HG03025 (cell line): ENCODE results near the gene ROBO4.

Experiments used
- ATAC-seq: cut with Tn5 transposase; IDR thresholded peaks from one replicate; pipeline ENCODE4 v1.9.1; 2021; ENCODE audit warnings: mild to moderate bottlenecking, moderate library complexity; ENCODE audit not compliant: unreplicated experiment, low FRiP score

Gene ROBO4

DNA sequence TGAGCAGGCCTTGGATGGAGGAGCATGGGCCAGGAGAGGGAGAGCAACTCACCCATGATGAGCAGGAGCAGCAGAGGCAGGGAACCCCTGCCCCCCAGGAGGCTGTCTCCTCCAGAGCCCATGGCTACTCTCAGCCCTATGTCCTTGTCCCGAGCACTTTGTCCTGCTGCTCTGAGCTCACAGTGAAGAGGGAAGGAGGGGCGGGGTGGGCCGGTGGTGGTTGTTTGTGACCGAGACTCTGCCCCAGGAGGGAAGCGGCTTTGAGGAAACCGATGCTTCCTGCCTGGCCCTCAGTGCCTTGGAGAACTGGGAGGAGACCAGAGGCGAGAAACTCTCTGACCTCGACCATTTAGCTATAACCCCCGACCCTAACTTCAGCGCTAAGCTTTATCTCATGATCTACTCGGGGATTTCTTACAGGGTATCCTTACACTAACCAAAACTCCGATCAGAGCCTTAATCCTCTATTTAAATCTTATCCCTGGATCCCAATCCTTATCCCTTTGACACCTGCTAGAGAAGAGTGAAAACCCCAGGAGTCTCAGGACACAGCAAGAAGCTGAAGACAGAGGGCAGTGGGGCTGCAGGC is at the start of gene ROBO4:
TSS of gene ROBO4 (minus strand) at position 192 of the 589 bp plus-strand sequence. CDS start at position 122, 70 bp downstream.
- ATAC-seq = no peak

DNA sequence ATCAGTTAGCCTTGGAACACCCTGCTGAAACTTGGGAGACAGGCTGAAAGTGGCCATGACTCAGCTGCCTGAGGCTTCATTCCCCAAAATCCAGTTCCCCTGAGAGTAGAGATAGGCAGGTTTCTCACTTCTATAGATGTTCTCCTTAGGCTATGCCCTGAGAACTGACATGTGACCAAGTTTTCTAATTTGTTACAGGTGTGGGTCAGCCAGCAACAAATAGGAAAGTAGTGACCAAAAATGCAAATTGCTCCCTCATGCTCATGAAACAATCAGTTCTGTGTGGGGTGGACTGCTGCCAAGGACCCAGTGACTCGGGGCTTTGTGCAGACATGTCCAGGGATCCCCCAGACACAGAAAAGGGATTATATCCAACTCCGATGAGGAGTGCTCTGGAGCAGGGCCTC is 49.1 kb upstream of the ROBO4 start:
- ATAC-seq = no peak

DNA sequence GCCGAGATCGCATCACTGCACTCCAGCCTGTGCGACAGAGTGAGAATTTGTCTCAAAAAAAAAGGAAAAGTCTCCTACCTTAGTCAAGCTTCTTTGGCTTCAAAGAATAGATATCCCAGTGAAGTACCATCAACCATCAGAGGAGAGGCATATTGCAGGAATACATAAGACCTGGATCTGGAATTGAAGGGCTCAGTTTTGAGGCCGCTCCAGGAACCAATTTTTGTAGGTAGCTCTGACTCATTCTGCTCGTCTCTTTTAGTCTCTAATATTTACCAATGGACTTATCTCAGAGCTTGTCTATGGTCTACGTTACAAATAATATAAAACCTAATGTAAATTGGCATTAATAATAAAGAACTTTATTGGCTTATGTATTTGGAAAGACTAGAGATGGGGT is 48.2 kb upstream of the ROBO4 start:
- ATAC-seq = no peak

DNA sequence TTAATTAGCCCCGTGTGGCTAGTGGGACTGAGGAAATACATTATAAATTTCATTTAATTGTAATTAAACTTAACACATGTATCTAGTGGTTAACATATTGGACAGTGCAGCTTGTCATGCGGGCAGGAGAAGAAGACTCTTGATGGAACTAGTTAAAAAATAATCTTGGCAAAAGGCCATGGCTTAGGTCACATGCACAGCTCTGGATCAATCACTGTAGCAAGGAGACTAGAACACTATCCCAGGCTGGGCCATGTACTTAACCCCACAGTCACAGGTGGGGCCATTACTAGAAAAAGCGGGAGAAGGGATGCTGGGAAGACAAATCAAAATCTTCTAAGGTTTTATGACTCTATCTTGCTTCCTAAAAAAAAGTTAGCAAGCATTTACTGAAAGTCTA is 46.9 kb upstream of the ROBO4 start:
- no peak for ATAC-seq

DNA sequence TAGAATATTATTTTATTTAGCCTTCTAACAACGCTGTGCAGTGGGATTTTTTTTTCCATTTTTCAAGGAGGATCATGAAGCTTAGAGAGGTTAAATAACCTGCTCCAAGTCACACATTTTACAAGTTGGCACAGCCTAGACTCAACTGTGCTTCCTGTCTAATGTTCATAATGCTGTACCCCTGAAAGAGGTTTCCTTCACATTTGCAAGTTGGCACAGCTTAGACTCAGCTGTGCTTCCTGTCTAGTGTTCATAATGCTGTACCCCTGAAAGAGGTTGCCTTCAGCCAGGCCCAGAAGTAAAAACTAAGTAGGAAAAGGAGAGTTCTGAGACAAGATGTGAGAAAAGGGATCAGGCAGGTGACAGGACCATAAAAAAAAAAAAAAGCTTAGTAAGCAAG is 46.1 kb upstream of the ROBO4 start:
- ATAC-seq = no peak

DNA sequence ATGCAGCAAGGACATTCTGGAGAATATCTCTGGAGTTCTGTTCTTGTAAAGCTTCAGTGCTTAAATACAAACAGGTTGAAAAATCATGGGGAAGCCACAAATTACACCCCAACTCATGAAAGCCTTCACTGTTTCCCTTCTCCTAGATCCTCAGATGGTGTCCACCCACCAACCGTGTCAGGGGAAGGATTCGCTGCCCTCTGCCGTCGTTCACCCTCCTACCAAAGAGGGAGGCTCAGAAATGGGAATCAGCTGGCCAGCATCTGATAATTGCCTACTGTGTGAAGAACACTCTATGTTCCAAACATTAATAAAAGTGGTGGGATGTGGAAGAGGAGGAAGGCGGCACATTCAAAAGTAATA is 45.6 kb upstream of the ROBO4 start:
- ATAC-seq = no peak

DNA sequence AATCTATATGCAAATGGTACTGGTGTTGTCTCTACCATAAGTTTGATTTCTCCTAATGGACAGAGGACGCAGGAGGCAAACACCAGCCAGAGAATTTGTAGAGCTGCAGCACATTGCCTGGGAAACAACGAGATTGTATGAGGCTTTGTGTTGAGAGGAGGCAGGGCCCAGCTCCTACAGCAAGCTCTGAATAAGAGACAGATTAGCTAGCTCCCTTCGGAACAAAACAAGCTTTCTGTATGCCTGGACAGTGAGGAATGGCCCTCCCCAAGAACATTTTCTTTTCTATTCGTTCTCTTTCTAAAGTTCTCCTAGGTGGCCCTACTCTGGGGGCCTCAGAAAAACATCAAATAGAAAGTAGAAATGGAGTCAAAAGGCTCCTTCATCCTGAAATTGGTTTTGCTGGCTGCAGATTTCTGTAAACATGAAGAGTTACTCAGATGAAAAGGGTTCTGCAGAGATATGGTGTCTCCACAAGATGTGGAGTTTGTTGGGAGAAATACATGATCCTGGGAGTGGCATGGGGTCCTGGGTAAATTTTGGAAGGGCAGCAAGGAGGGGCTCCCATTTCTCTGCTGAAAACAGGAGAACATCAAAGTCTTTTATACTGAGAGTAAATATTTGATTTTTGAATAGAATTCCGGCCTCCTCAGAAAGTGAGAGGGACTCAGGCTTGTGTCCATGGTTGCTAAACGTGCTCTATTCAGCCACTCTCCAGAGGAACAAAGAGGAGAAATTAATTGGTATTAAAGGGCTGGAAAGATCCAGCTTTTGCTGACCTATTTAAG is 45.0 kb upstream of the ROBO4 start:
- no peak for ATAC-seq

DNA sequence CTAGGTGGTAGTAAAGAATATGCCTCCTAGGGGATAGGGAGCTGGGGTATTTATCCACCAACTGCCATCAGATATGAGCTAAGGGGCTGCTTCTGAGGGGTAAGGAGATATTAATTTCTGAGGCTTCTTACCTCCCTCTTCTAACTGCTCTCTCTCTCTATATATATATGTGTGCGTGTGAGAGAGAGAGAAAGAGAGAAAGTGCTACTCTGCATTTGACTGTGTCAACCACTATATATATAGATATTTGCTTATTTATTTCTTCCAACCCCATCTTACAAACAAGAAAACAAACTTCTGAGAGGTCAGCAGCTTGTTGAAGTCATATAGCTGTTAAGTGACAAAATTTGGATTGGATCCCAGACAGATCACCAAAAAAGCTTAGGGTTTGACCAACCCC is 44.0 kb upstream of the ROBO4 start:
- ATAC-seq = no peak

DNA sequence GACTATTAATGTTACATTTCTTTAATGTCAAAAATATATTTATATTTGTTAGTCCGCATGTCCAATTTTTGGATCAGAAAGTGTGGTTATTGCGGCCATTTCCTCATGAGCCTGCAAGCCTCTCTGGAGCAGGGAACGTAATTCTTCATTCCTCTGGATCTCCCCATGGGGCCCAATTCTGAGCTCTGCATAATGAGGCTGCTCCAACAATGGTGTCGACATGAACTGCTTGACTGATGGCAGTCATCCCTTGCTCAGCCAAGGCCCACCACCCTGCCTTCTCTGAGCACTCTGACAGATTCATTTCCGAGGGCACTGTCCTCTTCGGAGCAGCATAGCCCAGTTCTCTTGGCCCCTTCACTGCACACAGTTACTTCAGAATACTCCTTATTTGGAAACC is 41.3 kb upstream of the ROBO4 start:
- ATAC-seq = no peak

DNA sequence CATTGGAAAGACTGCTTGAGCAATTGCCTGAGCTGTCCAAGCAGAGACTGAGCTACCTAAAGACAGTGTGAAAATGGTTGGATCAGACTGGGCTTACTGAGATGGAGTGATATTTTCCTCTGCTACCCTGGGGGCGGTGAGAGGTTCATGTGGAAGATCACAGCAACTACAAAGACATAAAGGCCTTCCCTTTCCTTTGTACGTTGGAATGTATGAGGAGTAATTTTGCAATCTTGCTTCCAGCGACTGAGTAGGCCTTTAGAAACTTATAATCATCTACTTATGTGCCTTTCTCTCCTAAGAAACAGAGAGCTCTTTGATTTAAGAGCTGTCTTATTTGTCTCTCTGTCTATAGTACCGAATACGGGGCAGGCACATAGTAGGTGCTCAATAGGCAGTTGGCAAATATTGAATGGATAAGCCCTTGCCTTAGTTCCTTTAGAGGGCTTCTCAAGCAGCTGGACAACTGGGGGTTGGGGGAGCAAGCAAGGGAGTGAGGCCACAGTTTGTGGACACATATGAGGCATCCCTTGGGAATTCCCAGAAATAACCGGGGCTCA is 40.6 kb upstream of the ROBO4 start:
- no peak for ATAC-seq

DNA sequence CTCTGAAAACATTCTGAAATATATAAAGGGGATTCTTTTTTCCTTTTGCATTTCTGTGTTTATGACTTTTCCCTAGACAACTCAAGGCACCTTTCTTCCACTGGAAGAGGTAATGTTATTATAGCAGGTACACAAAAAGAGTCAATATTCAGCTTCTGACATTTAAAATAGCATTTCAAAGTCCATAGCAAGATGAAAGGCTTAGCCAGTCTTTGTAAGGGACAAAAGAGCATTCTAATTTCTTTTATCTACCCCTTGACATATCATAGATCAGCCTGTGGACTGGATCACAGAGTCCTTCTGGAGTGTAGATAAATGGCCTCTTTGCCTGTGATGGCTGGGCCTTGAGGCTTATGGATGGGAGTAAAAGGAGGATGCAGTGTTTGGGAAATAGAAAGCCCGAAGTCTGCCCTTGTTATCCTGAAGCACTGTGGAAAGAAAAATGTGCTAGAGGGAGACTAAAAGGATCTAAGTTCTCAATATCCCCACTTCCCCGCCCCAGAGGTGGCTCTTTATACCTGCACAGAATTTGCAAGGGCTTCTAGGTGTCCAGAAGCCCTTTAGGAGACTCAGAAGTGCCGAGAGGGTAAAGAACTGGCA is 39.8 kb upstream of the ROBO4 start:
- ATAC-seq = no peak

DNA sequence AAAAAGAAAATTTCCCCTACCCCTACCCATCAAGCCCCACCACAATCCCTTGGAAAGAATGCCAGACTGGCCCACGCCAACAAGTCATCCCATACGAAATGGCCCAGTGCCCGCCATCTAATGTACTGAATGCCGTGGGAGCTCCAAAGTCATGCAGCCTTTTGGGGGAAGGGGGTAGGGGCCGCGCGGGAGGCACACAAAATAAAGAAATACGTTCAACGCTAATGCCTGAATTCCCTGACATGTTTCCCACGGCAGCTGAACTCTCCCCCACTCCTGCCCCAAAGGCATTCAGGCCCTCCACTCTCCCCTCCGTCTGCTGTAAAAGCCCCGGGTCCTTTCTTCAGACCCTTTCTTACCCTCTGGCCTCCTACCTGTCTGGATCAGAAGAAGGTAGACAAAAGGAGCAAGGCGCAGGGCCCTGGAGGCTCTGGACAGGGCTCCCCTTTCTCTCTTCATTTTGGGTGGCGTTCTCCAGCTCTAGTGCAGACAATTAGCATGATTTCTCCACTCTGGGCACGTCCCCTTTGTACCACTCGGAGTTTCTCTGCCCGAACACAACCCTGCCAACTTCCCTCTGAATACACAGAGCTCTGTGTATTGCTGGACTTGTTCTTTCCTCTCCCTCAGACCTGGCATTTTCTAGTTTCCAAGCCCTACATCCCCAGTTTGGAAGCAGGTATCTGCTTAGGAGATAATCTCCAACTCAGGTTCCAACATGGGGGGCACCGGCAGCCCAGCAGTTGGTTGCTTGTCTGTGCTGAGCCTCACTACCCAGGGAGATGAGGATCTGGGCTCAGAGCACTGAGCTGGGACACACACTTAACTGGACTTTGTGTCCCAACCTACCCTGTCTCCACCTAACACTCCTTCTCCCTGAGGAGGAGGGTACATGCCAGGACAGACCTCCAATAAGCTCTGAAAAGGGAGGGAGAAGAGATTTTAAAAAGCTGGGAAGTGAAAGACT is 38.2 kb upstream of the ROBO4 start, which contains the start of gene HEPACAM:
TSS of gene HEPACAM (minus strand) at position 500 of the 967 bp plus-strand sequence. CDS start at position 459, 41 bp downstream.
- ATAC-seq = no peak

DNA sequence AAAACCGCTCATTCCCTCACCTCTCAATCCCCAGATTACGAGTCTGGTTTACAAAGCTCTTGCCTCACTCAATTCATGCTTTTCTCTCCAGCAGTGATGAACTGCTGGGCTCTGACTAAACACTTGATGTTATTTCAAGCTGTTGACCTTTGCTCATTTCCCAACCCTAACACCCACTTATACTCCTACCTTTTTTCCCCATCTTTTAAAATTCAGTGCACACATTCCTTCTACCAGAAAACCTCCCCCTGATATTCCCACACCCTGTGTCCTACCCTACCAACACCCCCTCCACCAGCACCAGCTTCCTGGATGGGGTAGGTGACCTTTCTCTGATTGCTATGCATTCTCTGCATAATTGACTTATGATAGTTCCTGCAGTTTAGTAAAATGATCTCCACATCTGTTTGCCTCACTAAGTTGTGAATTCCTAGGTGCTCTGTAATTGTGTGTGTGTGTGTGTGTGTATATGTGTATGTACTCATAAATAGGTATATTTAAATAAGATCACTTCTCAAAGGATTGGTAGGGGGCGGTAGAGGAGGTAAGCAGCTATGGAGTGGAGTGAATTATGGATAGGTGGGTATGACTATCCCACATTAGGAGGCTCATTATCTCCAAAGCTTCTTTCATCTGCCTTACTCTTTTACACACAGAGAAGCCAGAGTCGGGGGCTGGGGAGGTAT is 37.3 kb upstream of the ROBO4 start:
- ATAC-seq = no peak

DNA sequence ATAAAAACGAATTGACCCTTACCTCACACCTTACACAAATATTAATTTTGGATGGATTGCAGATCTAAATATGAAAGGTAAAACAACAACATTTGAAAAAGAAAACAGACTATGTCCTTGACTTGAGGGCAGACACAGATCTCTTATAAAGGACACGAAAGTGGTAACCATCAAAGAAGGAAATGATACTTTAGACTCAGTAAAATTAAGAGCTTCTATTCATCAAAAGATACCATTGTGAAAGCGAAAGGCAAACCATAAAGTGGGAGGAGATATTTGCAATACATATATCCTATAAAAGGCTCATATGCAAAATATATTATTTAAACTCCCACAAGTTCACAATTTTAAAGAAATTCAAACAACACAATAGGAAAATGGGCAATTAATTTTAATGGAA is 33.1 kb upstream of the ROBO4 start:
- no peak for ATAC-seq

DNA sequence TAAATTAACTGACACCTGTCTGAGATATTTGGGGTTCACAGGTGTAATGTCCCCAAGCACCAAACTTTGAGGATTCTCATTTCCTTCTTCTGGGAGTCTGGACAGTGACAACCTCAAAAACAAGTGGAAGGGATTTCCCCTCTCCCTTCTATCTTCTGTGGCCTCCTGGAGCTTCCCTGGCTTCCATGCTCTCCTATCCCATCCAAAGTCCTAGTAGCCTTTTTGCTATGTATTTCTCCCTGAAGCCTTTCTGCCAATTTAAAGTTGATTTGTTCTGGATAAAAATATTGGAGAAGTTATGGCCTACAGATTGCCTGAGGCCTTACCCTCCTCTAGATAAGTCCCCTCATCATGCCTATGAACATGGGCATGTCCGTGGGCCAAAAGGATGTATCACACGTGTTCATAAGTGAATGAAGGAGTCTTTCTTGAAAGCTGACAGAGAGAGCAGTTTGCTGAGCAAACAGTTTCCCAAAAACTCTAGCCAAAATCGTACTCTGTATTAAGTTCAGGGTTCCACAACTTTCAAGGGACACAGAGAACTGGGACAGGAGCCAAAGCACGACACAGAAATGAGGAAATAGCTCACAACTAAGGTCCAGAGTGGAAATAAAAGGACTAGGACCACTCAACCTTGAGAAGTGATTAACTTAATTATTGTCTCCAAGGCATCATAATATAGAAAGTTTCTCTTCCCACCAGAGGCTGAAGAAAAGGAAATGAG is 31.4 kb upstream of the ROBO4 start:
- ATAC-seq = no peak

DNA sequence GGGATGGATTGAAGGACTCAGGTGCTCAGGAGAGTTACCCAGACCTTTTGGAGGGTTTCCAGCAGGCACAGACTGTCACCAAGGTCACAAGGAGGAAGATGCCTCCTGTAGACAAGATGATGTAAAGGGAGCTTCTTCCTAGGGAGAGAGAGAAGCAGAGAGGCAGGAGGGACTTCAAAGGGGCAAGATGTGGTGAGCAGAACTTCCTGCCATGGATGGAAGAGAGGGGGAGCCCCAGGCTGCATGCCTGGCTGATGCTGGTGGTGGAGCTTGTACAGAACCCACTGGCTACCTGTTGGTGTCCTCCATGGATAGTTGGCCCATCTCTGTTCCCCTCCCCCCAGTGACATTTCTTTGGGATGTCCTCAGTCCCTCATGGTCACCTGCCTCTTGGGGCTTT is 25.6 kb upstream of the ROBO4 start:
- no peak for ATAC-seq

DNA sequence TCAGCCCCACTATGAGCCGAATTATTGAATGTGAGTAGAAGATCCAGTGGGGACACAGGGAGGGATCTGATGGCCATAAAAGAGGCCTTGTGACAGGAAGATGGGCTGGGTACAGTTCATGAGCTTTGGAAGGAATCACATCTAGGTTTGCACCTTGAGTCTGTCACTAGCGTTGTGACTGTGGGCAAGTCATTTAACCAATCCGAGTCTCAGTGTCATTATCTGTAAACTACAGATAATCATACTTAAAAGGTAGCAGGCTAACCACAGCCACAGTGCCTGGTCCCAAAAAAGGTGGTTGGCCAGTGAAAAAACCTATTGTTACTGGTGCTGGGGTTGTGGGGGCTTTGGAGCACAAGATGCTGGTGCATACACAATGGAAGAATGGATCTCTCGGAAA is 25.2 kb upstream of the ROBO4 start:
- ATAC-seq = no peak

DNA sequence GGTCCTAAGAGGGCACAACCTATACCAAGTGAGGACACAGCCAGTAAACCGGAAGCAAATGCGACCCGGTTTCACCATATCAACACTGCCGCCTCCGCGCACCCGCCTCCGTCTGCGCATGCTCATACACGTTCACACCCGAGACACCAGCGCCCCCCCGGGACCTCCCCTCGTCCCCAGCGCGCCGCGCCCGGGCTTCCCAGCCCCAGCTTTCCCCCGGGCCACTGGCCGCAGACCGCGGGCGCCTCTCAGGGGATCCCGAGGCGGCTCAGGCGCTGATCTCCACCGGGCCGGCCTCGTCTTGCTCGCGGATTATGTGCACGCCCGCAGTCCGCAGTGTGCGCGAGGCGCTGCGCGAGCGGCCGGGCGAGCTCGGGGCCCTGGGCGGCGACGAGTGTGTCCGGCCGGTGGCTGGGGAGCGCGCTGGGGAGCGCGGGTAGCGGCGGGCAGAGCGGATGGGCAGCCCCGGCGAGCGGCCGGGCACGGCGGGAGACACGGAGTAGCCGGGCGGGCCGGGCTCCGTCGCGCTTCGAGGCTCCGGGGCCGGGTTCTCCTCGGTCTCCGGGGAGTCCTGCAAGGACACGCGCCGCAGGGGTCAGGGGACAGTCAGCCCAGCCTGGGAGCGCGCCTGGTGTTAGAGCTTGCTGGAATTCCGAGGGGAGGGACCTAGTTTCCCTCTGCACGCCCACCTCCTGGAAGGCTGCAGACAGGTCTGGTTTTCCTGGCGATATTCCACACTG is 23.4 kb upstream of the ROBO4 start:
- ATAC-seq = no peak

DNA sequence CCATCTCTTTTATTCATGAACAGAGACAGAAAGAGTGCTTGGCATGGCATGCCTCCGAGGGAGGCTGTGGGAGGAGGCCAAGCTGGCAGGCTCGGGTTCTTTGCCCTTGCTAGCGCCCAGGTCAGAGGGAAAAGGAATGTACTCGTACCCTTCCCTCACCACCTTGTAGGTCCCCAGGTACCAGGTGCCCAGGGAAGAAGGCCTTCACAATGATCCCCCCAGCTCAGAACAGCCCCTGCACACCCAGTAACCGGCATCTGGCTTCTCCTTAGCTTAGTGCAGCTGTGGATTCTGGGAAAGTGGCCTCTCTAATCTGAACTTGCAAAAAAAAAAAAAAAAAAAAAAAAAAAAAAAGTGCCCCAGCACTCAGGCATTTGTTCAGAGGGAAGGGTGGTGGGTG is 22.7 kb upstream of the ROBO4 start:
- ATAC-seq = no peak
